Glutamatergic neuron (in vitro differentiated cells): ENCODE measurements around the gene CCDC112. TPM values are rescaled to one million over a fixed set of nuclear protein-coding genes. Genes with fewer than 3 reads are reported as not detected.

ENCODE experiments used
- DNase-seq: peaks from one replicate; pipeline ENCODE4 v3.0.0; 2022
- H3K27ac Mint-ChIP-seq: one replicate; pipeline ENCODE4 v1.8.0; 2020; ENCODE audit warnings: mild to moderate bottlenecking, mixed read lengths, inconsistent platforms; ENCODE audit not compliant: unreplicated experiment
- H3K27me3 Mint-ChIP-seq: one replicate; pipeline ENCODE4 v1.8.0; 2020; ENCODE audit warnings: mild to moderate bottlenecking, moderate library complexity, mixed read lengths, inconsistent platforms; ENCODE audit not compliant: unreplicated experiment
- H3K36me3 Mint-ChIP-seq: one replicate; pipeline ENCODE4 v1.8.0; 2020; ENCODE audit warnings: mild to moderate bottlenecking, mixed read lengths, inconsistent platforms; ENCODE audit not compliant: unreplicated experiment
- H3K4me1 Mint-ChIP-seq: one replicate; pipeline ENCODE4 v1.8.0; 2020; ENCODE audit warnings: mild to moderate bottlenecking, low read depth, mixed read lengths, inconsistent platforms; ENCODE audit not compliant: unreplicated experiment
- H3K4me3 Mint-ChIP-seq: one replicate; pipeline ENCODE4 v1.8.0; 2020; ENCODE audit warnings: mild to moderate bottlenecking, mixed read lengths, inconsistent platforms; ENCODE audit not compliant: unreplicated experiment
- H3K9me3 Mint-ChIP-seq: one replicate; pipeline ENCODE4 v1.8.0; 2020; ENCODE audit warnings: mild to moderate bottlenecking, moderate library complexity, mixed read lengths, inconsistent platforms; ENCODE audit not compliant: unreplicated experiment
- total RNA-seq: library from RNA; stranded (reverse); fragmentation: NEBNext Ultra II Directional; extraction: Animal tissue kit (Norgen Biotek cat#: 25700); gene quantifications from one replicate; pipeline ENCODE4 v1.2.1, GENCODE V29; 2021; ENCODE audit not compliant: unreplicated experiment
- TF ChIP-seq, protein P1 (sequence below): fragments of 200-600 bp; sonication (generic); IDR thresholded peaks from one replicate; pipeline ENCODE4 v1.5.0; 2021; ENCODE audit not compliant: partially characterized antibody, unreplicated experiment

CCDC112 gene
- total RNA-seq, 1 donor from 2014 or later: 53.7 TPM

DNA sequence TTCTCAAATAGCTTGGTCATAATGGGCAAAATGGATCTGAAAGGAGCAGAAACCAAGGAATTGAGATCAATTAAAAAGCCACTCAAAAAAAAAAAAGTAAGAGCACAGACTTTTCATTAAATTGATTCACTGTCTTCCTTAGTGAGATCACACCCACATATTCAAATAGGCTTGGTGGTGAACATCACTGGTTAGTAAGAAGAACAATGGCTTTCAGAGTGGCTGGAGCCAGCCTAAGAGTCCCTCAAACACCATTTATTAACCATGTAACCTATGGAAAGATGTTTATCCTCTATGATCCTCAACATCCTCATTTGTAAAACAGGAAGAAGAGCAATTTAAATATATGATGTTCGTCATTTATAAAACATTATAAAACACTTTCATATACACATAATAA lies 12.4 kb downstream of the CCDC112 start:
- no peak overlapping the region for H3K27ac Mint-ChIP-seq
- no peaks in the 10 kb centered on the region for H3K27me3 Mint-ChIP-seq
- H3K4me3 Mint-ChIP-seq: no peak overlapping the region
- peaks cover 10% of the 10 kb centered on the region for H3K4me1 Mint-ChIP-seq
- H3K36me3 Mint-ChIP-seq: peaks cover 1% of the 10 kb centered on the region
- no peak for DNase-seq
- H3K9me3 Mint-ChIP-seq: no peaks in the 10 kb centered on the region
- TF ChIP-seq, protein P1, sequence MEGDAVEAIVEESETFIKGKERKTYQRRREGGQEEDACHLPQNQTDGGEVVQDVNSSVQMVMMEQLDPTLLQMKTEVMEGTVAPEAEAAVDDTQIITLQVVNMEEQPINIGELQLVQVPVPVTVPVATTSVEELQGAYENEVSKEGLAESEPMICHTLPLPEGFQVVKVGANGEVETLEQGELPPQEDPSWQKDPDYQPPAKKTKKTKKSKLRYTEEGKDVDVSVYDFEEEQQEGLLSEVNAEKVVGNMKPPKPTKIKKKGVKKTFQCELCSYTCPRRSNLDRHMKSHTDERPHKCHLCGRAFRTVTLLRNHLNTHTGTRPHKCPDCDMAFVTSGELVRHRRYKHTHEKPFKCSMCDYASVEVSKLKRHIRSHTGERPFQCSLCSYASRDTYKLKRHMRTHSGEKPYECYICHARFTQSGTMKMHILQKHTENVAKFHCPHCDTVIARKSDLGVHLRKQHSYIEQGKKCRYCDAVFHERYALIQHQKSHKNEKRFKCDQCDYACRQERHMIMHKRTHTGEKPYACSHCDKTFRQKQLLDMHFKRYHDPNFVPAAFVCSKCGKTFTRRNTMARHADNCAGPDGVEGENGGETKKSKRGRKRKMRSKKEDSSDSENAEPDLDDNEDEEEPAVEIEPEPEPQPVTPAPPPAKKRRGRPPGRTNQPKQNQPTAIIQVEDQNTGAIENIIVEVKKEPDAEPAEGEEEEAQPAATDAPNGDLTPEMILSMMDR: no peak

DNA sequence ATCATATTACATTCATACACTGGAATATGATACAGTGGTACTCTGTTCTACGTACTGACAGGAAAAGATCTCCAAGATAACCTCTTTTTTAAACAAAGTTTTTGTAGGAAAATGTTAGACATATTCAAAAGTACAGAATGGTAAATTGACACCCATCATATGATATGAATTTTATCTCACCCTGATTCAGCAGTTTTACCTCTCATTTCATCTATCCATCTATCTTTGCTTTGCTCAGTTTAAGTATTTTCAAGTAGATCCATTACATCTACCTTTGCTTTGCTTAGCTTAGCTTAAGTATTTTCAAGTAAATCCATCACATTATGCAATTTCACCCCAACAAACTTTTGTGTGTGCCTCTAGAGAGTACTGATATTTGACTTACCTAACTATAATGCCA lies 14.3 kb downstream of the CCDC112 start:
- Mint-ChIP-seq H3K27ac (no peak overlapping the region), H3K4me3 (no peak overlapping the region), H3K9me3 (no peaks in the 10 kb centered on the region), H3K36me3 (no peaks in the 10 kb centered on the region), H3K27me3 (no peaks in the 10 kb centered on the region), H3K4me1 (peaks cover 10% of the 10 kb centered on the region)
- no peak for DNase-seq
- TF ChIP-seq, protein P1: no peak

DNA sequence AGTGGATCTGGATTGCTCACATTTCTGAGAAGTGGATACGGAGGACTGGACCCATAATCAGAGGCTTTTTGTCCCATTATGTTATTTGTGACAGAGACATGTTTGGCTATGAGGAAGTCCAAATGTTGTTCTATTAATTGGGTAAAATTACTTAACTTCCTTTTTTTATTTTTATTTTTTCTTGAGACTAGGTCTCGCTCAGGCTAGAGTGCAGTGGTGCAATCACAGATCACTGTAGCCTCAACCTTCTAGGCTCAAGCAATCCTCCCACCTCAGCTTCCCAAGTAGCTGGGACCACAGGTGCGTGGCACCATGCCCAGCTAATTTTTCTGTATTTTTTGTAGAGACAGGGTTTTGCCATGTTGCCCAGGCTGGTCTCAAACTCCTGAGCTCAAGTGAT lies 21.9 kb downstream of the CCDC112 start:
- Mint-ChIP-seq H3K27ac (no peak overlapping the region), H3K4me3 (no peak overlapping the region), H3K27me3 (peaks cover 1% of the 10 kb centered on the region), H3K36me3 (no peaks in the 10 kb centered on the region), H3K9me3 (no peaks in the 10 kb centered on the region), H3K4me1 (no peaks in the 10 kb centered on the region)
- TF ChIP-seq, protein P1: no peak
- no peak for DNase-seq

DNA sequence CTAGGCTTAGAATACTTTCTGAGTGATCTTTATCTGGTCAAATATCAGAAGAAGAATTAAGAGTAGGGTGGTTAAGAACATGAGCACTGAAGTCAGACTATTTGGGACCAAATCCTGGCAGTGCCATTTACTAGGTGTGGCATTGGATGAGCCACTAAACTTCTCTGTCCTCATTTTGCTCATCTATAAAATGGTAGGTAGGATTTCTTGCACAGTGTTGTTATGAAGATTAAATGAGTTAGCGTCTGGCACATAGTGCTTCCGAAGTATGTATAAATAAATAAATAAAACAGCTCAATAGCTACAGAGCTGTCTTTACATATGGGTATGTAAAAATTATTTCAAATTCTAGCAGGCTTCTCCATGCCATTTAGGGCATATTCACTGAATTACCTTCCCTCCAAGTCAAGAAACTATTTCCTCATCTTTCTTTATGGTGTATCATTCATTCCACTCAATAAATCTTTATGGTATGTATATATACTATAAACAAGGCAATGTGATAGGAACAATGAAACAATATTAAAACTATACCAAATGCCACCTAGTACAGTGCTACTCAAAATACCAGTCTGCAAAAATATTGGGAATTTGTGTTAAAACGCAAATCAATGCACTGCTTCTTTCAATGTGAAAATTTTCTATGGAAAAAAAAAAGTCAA lies 24.0 kb downstream of the CCDC112 start:
- H3K9me3 Mint-ChIP-seq: no peaks in the 10 kb centered on the region
- TF ChIP-seq, protein P1: no peak

DNA sequence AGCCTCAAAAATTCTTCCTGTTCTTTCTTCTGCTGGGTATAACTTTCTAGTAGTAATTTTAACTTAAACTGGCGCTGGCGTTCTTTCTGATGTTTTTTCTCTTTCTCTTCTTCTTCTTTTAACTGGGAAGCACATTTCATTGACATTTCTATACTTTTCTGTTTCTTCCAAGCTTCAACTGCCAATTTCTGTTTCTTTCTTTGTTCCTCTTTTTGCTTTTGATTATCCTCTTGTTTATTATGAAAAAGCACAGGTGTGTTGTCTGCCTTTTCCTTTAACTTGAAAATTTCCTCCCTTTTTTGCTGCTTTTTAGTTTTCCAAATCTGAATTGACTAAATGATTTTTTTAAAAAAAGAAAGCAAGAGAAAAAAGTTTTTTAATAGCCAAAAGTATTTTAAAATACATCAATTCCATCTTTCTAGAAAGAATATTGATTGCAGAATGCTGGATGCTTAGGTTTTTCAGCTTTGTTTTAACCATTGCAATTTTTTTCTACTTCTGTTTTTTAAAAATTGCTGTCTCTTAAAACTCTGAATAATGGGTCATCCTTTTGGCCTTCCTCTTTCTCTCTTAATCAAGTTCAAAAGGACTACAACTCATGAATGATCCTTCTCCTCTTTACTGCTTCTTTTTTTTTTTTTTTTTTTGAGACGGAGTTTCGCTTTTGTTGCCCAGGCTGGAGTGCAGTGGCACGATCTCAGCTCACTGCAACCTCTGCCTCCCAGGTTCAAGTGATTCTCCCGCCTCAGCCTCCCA lies 25.0 kb downstream of the CCDC112 start:
- H3K27me3 Mint-ChIP-seq: peaks cover 1% of the 10 kb centered on the region
- TF ChIP-seq, protein P1: no peak
- no peaks in the 10 kb centered on the region for H3K9me3 Mint-ChIP-seq
- H3K27ac Mint-ChIP-seq: no peak overlapping the region
- no peak for DNase-seq
- H3K36me3 Mint-ChIP-seq: no peaks in the 10 kb centered on the region
- H3K4me1 Mint-ChIP-seq: no peaks in the 10 kb centered on the region
- H3K4me3 Mint-ChIP-seq: no peak overlapping the region

More for the DNA sequence above, 24.0 kb downstream of the CCDC112 start:
- no peak for DNase-seq
- no peaks in the 10 kb centered on the region for H3K36me3 Mint-ChIP-seq
- H3K4me1 Mint-ChIP-seq: no peaks in the 10 kb centered on the region
- H3K27me3 Mint-ChIP-seq: peaks cover 1% of the 10 kb centered on the region
- no peak overlapping the region for H3K4me3 Mint-ChIP-seq
- H3K27ac Mint-ChIP-seq: no peak overlapping the region
